HEK293T (cell line): ENCODE measurements around the gene ART5.
A peak's percentile ranks its signal among the peaks of the same experiment; 100 is the strongest.
"Not testable (repeated sequence)": the region's sequence is repeated elsewhere in the genome, so short reads cannot be mapped to it uniquely, and the experiment has no call there.

Source experiments
- CTCF ChIA-PET: fragments of 350-600 bp; formaldehyde crosslinking; extraction: SDS; loops from one replicate; lab custom pipeline; 2021; ENCODE audit warnings: antibody characterized with exemption, inconsistent platforms; lab: Yijun Ruan, JAX
- POLR2A ChIA-PET: fragments of 350-600 bp; formaldehyde crosslinking; extraction: SDS; loops from one replicate; lab custom pipeline; 2020; ENCODE audit warnings: antibody characterized with exemption, inconsistent platforms; lab: Yijun Ruan, JAX
- DNase-seq: peaks from one replicate; pipeline ENCODE4 v3.0.0; 2012; ENCODE audit warnings: mixed read lengths; ENCODE audit errors: extremely low spot score
- ARNT ChIP-seq: fragments of 450-650 bp; IDR thresholded peaks from 2 replicates; pipeline ENCODE4 v1.6.1; 2017; ENCODE audit warnings: mild to moderate bottlenecking
- BHLHE40 ChIP-seq: fragments of 450-650 bp; IDR thresholded peaks from 2 replicates; pipeline ENCODE4 v1.6.1; 2016; ENCODE audit warnings: mild to moderate bottlenecking, moderate library complexity, borderline replicate concordance
- CTBP1 ChIP-seq: fragments of 450-650 bp; IDR thresholded peaks from 2 replicates; pipeline ENCODE4 v1.6.1; 2016; ENCODE audit warnings: borderline replicate concordance
- ELF4 ChIP-seq: fragments of 450-650 bp; IDR thresholded peaks from 2 replicates; pipeline ENCODE4 v1.6.1; 2017; ENCODE audit warnings: antibody characterized with exemption
- FOXA1 ChIP-seq: fragments of 450-650 bp; IDR thresholded peaks from 2 replicates; pipeline ENCODE4 v1.6.1; 2016; ENCODE audit warnings: mild to moderate bottlenecking
- FOXK2 ChIP-seq: fragments of 450-650 bp; IDR thresholded peaks from 2 replicates; pipeline ENCODE4 v1.6.1; 2016; ENCODE audit warnings: mild to moderate bottlenecking
- FOXM1 ChIP-seq: fragments of 450-650 bp; IDR thresholded peaks from 2 replicates; pipeline ENCODE4 v1.6.1; 2017; ENCODE audit warnings: mild to moderate bottlenecking, borderline replicate concordance
- HDGF ChIP-seq: fragments of 450-650 bp; IDR thresholded peaks from 2 replicates; pipeline ENCODE4 v1.6.1; 2017; ENCODE audit warnings: antibody characterized with exemption, borderline replicate concordance
- L3MBTL2 ChIP-seq: fragments of 450-650 bp; conservative IDR thresholded peaks from 2 replicates; pipeline ENCODE4 v1.6.1; 2016; ENCODE audit warnings: mild to moderate bottlenecking
- LEF1 ChIP-seq: fragments of 450-650 bp; IDR thresholded peaks from 2 replicates; pipeline ENCODE4 v1.6.1; 2017; ENCODE audit warnings: mild to moderate bottlenecking, borderline replicate concordance
- NFRKB ChIP-seq: fragments of 450-650 bp; IDR thresholded peaks from 2 replicates; pipeline ENCODE4 v1.6.1; 2016; ENCODE audit warnings: mild to moderate bottlenecking, moderate library complexity
- SP1 ChIP-seq: fragments of 450-650 bp; IDR thresholded peaks from 2 replicates; pipeline ENCODE4 v1.6.1; 2017
- SUZ12 ChIP-seq: fragments of 450-650 bp; IDR thresholded peaks from 2 replicates; pipeline ENCODE4 v1.6.1; 2016; ENCODE audit warnings: mild to moderate bottlenecking
- TARDBP ChIP-seq: fragments of 450-650 bp; IDR thresholded peaks from 2 replicates; pipeline ENCODE4 v1.6.1; 2016
- ZNF384 ChIP-seq: fragments of 450-650 bp; IDR thresholded peaks from 2 replicates; pipeline ENCODE4 v1.6.1; 2016
- TF ChIP-seq, protein P1 (sequence below): fragments of 450-650 bp; IDR thresholded peaks from 2 replicates; pipeline ENCODE4 v1.6.1; 2016

The ART5 gene

DNA sequence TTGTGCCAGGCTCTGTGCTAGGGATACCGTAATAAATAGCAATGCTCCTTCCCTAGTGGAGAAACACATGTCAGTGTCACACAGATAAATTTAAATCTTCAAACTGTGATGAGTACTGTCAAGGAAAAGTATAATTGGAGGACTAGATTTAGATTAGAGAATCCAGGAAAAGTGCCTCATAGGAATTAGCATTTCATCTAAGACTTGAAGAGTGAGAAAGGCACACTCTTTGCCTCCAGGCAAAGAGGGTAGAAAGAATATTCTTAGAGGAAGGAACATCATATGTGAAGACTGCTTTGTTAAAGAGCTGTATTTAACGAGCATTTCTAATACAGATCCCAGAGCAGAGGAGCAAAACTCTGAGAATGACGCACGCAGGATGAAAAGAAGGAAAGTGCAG lies 30.9 kb downstream of the ART5 start:
- POLR2A ChIA-PET, result no interaction called here
- CTCF ChIA-PET, result interaction anchor here (1.8 kb wide), 1 partner anchor 32 kb away, joined by 4 read pairs; no protein-coding TSS in a partner anchor

DNA sequence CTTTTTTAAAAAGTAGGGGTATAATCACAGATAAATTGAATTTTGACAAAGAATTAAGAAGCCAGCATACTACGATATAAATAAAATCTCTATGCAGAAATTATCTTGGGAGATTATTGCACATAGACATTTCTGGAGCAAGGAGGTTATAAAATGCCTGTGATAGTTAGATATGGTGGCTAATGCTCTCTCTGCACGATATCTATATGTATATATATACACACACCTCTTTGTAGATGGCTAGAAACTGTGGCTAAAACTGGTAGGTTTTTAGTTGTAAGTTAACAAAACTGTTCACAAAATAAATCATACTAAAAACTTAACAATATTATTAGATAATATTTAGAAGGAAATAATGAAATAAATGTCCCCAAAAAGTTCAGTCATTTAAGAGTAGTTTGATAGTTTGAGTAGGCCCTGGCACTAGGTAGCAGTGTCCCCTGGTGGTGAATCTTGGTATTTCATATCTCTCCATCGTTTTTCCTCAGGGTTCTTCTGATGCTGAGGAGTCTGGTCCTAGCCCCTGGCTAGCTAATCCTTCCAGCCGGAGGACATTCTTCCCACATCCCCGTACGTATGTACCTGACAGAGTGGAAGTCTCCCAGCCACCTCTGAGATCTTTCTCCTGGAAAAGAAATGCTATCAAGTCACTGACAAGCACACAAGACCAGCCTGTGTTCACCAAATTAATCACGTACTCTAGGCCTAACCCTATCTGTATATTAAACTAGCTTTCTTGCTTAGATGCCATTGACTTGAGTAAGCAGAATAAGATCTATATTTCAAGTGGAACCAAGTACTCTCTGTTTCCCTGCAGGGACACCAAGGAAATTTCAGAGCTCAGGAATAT lies 32.2 kb downstream of the ART5 start:
- CTCF ChIA-PET, result interaction anchor here (0.6 to 1.8 kb wide), 3 partner anchors 33 to 494 kb away, joined by 3 to 4 read pairs (median 3); no protein-coding TSS in a partner anchor
- POLR2A ChIA-PET, result no interaction called here
- no peak for TF ChIP-seq FOXK2
- DNase-seq, result peak; percentile 62

More for the DNA sequence above, 30.9 kb downstream of the ART5 start:
- no peak for TF ChIP-seq HDGF
- no peak for TF ChIP-seq L3MBTL2
- TF ChIP-seq SP1, result no peak
- no peak for TF ChIP-seq TARDBP
- no peak for TF ChIP-seq NFRKB
- TF ChIP-seq, protein P1, sequence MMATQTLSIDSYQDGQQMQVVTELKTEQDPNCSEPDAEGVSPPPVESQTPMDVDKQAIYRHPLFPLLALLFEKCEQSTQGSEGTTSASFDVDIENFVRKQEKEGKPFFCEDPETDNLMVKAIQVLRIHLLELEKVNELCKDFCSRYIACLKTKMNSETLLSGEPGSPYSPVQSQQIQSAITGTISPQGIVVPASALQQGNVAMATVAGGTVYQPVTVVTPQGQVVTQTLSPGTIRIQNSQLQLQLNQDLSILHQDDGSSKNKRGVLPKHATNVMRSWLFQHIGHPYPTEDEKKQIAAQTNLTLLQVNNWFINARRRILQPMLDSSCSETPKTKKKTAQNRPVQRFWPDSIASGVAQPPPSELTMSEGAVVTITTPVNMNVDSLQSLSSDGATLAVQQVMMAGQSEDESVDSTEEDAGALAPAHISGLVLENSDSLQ, result no peak
- TF ChIP-seq FOXA1, result no peak
- TF ChIP-seq ELF4, result no peak
- no peak for TF ChIP-seq CTBP1
- TF ChIP-seq SUZ12, result no peak
- TF ChIP-seq LEF1, result no peak
- TF ChIP-seq FOXM1, result no peak
- TF ChIP-seq FOXK2, result no peak
- DNase-seq, result no peak

DNA sequence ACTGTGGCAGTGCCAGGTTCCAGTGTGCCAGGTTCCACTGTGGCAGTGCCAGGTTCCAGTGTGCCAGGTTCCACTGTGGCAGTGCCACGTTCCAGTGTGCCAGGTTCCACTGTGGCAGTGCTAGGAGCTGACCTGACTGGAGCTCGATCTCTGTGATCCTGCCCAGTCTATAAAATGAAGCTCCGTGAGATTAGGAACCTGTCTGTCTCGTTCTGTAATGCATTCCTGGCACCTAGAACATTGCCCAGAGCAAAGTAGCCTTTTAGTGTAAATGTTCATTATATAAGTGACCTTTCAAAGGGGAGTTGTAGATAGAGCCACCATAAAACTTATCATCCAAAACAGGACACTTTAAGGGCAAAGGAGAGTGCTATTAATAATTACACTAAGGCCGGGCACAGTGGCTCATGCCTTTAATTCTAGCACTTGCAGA lies 36.0 kb downstream of the ART5 start:
- TF ChIP-seq BHLHE40, result no peak
- TF ChIP-seq HDGF, result no peak
- TF ChIP-seq SP1, result no peak
- TF ChIP-seq ZNF384, result no peak
- no peak for DNase-seq
- CTCF ChIA-PET, result no interaction called here
- POLR2A ChIA-PET, result no interaction called here

DNA sequence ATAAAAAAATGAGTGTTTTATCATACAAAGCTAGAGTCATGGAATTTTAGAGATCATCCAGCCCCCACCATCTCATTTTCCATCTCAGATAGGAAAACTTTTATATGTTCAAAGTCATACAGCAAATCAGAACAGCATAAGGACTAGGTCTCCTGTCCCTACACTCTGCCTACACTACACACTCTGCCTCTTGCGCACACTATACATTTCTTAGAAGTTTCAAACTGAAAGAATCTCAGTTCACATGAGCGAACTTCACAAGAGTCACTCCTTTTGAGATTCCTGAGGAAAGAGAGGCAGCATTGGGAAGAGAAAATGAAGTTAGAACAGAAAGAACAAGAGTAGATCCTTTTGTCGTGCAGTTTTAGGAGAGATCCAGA lies 36.5 kb downstream of the ART5 start:
- CTCF ChIA-PET, result no interaction called here
- DNase-seq, result peak; percentile 2
- POLR2A ChIA-PET, result no interaction called here
- TF ChIP-seq SP1 (no peak), LEF1 (no peak), SUZ12 (no peak), HDGF (no peak), ARNT (no peak), FOXA1 (no peak), ELF4 (no peak), ZNF384 (no peak), CTBP1 (no peak), L3MBTL2 (no peak), FOXK2 (no peak), TARDBP (no peak), BHLHE40 (no peak), FOXM1 (no peak), NFRKB (no peak)
- TF ChIP-seq, protein P1, result no peak

DNA sequence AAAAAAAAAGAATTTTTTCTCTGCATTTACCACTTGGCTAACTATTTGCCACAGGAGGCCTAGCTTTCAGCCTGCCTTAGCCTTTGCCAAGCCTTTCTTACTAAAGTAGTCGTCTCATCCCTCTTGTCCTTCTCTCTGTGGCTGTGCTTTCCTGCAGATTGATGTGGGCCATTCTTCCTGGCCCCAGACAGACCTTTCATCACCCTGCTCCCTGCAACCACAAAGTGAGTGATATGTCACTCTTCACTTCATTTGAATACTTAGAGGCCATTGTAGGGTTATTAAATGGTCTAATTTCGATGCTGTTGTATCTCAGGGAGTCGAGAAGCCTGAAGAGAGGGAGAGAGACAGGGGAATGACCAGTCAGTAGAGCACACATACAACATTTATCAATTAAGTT lies 37.6 kb downstream of the ART5 start:
- TF ChIP-seq ZNF384 (no peak), HDGF (no peak), ARNT (no peak), SP1 (no peak), LEF1 (no peak), L3MBTL2 (no peak), BHLHE40 (no peak), FOXM1 (no peak), NFRKB (no peak), CTBP1 (no peak), TARDBP (no peak), FOXK2 (no peak), ELF4 (no peak), FOXA1 (no peak), SUZ12 (no peak)
- TF ChIP-seq, protein P1, result no peak
- DNase-seq, result no peak
- CTCF ChIA-PET, result interaction anchor here (0.6 kb wide), 1 partner anchor 23 kb away, joined by 4 read pairs; no protein-coding TSS in a partner anchor
- POLR2A ChIA-PET, result no interaction called here

DNA sequence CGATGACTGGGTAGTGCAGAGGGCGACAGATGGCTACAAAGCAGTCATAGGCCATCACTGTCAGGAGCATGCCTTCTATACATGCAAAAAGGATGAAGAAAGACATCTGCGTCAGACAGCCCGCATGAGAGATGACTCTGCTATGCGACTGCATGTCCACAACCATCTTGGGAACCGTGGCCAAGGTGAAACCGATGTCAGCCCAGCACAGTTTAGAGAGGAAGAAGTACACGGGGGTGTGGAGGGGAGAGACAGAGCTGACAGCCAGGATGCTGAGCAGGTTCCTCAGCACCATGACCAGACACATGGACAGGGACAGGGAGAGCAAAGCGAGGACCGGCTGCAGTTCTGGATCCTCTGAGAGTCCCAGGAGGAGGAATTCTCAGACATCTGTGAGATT lies 41.6 kb downstream of the ART5 start:
- POLR2A ChIA-PET, DNase-seq, CTCF ChIA-PET: not testable (repeated sequence)

DNA sequence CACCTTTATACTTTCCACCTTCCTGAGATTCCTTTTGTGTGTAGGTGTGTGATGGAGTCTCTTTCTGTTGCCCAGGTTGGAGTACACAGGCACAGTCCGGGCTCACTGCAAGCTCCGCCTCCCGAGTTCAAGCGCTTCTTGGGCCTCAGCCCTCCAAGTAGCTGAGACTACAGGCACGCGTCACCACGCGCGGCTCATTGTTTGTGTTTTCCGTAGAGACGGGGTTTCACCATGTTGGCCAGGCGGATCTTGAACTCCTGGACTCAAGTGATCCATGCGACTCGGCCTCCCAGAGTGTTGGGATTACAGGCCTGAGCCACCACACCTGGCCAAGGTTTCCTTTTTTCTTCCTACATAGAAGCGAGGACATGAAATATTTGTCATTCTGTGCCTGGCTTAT lies 44.0 kb downstream of the ART5 start:
- DNase-seq, POLR2A ChIA-PET, CTCF ChIA-PET: not testable (repeated sequence)

DNA sequence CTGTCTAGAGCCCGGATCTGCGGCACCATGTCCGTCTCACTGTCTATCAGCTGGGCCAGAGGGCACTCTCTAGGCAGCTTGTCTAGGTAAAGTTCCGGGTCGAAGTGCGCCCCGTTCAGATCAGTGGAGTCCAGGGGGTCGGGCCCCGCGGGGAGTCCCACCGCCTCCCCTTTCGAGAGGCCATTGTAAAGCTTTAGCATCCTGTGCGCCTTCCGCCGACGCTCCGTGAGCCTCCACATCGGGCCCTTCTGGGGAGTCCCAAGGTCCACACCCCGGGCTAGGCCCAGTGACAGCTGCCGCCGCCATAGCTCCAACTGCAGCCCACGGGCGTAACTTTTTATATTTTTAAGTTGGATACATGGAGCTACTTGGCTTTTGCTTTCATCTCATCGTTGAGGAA lies 50.5 kb downstream of the ART5 start:
- CTCF ChIA-PET, POLR2A ChIA-PET, DNase-seq: not testable (repeated sequence)

DNA sequence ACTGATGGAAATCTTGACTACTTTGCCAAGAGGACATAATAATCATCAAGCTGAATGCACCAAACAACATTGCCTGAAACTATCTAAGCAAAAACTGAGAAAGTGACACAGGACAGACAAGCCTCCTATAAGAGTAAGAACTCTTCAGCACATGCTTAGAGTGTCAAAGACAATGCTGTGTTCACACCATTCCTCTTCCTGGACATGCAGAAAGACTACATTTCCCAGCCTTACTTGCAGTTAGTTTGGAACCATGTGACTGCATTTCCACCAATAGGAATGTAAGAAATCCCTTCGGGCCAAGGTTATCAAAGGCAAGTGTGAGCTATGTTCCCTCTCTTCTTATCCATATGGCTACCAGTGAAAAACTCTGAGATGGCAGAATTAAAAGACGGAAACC lies 51.6 kb downstream of the ART5 start:
- POLR2A ChIA-PET, DNase-seq, CTCF ChIA-PET: not testable (repeated sequence)

DNA sequence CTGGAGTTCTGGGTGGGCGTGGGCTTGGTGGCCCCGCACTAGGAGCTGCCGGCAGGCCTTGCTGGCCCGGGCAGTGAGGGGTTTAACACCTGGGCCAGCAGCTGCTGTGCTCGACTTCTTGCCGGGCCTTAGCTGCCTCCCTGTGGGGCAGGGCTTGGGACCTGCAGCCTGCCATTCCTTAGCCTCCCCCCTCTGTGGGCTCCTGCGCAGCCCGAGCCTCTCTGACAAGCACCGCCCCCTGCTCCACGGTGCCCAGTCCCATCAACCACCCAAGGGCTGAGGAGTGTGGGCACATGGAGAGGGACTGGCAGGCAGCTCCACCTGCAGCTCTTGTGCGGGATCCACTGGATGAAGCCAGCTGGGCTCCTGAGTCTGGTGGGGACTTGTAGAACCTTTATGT lies 53.0 kb downstream of the ART5 start:
- DNase-seq, POLR2A ChIA-PET, CTCF ChIA-PET: not testable (repeated sequence)
